NT2/D1 (cell line): Measurements from ENCODE around the gene FCER2.

Experiments used
- SUZ12 ChIP-seq: IDR thresholded peaks from 2 replicates; pipeline ENCODE4 v1.6.1; 2011; ENCODE audit not compliant: insufficient read length, insufficient read depth; ENCODE audit errors: extremely low read depth
- YY1 ChIP-seq: IDR thresholded peaks from 2 replicates; pipeline ENCODE4 v1.6.1; 2011; ENCODE audit not compliant: insufficient read length, insufficient read depth

GRCh38 chr19:7698583-7698982 is 3.3 kb downstream of the FCER2 start:
- no peak for TF ChIP-seq SUZ12
- TF ChIP-seq YY1 = no peak
